Thyroid gland (tissue), 4 donors: Measurements from ENCODE around the gene NREP.

Experiments used
- CTCF ChIP-seq, 6 experiments: fragments of 200-600 bp in 3 of 6; fragments of 450-650 bp in 3 of 6; sonication (generic) in 3 of 6; IDR thresholded peaks; one replicate each; pipeline ENCODE4 v1.5.1; 2016 to 2019; ENCODE audit warnings: antibody characterized with exemption in 6 of 6, mild to moderate bottlenecking in 2 of 6, inconsistent platforms in 1 of 6, moderate library complexity in 1 of 6
- POLR2A ChIP-seq, 2 donors: fragments of 450-650 bp; IDR thresholded peaks; one replicate each; pipeline ENCODE4 v1.6.1; 2017; ENCODE audit warnings: antibody characterized with exemption in 2 of 2, mild to moderate bottlenecking in 2 of 2, moderate library complexity in 1 of 2

GRCh38 chr5:111764019-111764418 lies 7.0 kb upstream of the NREP start:
- TF ChIP-seq CTCF (IDR thresholded peaks at IDR 0.05) = no peak
- no peak for TF ChIP-seq POLR2A (IDR thresholded peaks at IDR 0.05)
